HG02943 (cell line): Measurements from ENCODE around the gene SNUPN.
A peak's percentile ranks its signal among the peaks of the same experiment; 100 is the strongest.

Source experiments
- ATAC-seq: cut with Tn5 transposase; IDR thresholded peaks from one replicate; pipeline ENCODE4 v1.9.1; 2021; ENCODE audit warnings: mild to moderate bottlenecking, low read depth, moderate library complexity; ENCODE audit not compliant: unreplicated experiment

Gene SNUPN

GRCh38 chr15:75625542-75626347, at the start of gene SNUPN:
Gene SNUPN (minus strand): TSS chr15:75625725. CDS start chr15:75621051, 4,674 bp downstream.
- peak; percentile 79 for ATAC-seq

DNA sequence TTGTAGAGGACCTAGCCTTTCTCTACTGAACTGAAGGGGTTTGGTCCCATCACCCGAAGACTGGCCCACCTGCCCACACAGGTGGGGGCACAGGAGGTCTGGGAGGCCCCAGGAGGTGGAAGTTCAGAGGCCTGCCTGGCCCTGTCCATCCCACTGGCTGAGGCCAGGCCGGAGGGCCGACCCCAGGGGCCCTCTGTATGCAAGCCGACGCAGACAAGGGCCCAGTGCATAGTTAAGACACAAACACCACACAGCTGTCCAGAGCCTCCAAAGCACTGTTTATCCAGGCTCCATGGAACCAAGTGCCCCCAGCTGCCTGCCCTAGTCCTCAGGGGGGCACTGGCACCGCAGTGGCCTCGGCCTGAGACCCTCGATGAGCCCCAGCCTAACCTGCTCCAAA, 48.8 kb upstream of the SNUPN start:
- no peak for ATAC-seq

- no peak for ATAC-seq
Observed at GRCh38 chr15:75673426-75674235, 48.1 kb upstream of the SNUPN start.

DNA sequence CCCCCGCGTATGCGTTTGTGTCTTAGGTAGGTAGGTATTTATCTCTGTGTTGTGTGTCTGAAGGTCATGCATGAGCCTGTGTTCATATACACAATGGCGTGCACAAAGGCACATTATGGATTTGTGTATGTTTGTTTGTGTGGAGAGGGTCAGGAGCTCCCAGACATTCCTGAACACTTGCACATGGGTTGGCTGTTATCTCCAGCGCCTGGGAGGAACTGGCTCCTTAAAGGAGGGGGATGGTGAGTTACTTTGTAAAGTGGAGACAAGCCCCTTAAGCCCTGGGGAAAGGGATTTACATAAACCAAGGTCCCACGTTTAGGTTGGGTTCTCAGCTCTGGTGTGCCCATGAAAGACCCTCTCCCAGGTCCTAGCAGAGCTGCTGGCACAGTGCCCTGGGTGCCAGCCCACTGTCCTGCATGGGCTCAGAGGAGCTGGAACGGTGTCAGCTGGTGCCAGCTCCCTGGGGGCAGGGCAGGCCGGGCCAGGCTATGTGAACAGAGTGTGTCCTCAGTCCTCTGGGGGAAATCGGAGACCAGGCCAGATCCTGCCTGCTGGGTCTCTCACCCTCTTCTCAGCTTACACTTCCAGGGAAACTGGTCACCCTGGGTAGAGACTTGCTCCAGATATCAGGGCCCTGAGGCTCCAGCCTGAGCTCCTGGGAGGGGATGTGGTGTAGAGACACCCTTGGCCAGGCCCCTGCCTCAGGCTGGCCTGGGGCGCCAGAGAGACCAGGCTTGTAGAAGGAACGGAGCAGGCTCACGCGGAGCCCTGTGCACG, 47.3 kb upstream of the SNUPN start:
- no peak for ATAC-seq

- ATAC-seq, result no peak
Observed at GRCh38 chr15:75671730-75672602, 46.4 kb upstream of the SNUPN start.

DNA sequence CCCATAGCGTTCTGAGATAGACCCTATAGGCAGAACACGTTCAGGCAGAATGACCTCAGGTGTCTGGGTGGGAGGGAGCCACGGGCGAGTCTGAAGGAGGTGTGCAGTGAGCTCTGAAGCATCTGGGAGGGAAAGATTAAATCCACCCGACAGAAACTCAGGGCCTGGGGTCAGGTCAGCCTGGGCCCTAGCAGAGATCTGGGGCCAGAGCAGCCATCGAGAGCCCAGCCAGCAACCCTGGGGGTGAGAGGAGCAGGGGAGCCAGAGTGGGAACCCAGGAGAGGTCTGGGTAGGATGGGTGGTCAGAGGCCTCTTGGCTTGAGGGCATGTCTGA, 44.3 kb upstream of the SNUPN start:
- ATAC-seq, result no peak

- ATAC-seq, result no peak
Observed at GRCh38 chr15:75669191-75669878, 43.8 kb upstream of the SNUPN start.

DNA sequence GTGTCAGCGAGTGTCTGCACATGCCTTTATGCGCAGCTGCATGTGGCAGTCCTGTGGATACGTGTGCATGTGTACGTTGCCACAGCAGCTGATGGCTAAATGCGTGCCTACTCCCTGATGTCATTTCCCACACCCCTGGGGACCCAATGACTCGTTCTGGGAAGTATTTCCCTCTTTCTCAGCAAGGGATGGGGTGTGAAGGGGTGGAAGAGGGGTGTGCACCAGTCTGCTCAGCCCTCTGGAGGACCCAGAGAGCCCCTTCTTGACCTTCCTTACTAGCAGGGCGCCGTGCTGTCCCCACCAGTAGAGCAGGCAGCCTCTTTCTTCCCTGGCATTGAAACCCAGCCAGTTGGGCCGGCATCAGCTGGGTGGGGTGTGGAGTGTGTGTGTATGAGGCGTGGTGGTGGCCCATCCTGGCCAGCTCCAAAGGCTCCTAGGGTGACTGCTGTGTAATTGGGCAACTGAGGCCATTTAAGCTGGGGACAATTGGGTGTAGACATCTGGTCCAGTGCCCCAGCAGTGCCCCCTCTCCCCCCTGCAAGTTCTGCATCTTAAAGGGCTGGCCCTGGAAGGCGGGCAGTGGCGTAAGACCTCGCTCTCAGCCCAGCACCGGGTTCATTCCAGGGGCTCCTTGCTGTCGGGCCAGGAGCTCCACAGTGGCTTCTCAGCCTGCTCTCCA, 41.4 kb upstream of the SNUPN start:
- ATAC-seq, result no peak

DNA sequence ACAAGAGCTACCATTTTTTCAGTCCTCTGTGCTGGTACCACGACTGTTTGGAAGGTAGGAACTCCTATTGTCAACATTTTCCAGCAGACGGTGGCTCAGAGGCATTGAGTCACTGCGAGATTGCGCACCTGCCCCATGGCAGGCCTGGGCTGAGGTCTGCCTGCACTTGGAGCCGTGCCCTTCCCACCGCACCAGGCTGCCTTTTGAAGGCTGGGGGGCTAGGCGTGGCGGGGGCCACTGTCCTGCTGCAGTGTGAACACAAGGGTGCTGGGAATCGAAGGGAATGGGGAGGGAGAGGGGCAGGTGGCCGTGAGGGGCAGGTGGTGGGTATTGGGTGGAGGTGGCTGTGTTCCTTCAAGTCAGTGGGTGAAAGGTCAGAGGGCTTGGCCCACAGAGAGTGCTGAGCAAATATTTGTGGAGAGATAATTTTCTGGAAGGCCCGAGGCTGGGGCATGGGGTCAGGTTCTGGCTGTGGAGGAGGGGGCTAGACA, 38.5 kb upstream of the SNUPN start:
- no peak for ATAC-seq

DNA sequence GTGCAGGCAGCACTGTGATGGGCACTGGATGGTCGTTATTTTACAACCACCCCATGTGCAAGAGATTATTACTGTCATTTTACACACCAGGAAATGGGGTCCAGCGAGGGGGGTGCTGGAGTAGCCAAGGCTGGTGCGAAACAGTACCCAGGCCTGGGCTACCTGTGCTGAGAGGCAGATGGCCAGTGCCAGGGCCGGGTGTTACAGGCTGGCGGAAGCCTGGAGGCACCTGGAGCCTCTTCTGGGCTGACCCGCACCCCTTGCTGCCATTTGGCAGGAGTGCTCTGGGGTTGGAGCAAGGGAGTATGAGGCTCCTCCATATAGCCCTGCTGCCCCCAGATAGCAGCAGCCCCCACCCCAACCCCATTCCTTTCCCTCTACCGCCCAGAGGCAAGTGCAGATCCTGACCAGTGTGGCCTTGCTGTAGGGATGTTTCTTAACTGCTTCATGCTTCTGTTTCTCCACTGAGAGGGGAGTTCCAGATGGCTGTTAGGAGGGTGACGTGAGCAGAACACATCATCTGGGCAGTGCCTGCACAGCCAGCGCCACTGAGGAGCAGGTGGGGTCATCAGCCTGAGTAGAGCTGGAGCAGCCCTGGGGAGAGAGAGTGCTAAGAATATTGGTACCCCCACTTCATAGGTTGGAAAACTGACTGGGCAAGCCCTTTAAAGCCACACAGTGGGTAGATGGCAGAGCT, 37.4 kb upstream of the SNUPN start:
- ATAC-seq, result no peak

DNA sequence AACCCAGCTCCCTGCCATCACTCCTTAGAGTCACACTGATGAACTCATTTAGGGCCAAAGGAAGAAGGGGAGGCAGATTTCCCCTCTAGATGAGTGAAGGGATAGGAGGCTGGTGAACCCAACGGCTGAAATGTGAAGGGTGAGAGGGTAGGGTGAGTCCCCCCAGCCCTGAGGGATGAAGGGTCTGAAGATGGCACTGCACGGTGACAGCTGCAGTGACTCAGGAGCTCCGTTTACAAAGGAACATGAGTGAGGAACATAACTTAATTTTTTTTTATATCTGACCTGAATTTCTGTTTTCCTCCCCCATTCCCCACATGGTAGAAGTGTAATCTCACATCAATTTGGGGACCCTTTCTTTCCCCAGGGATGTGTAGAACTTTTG, 36.2 kb upstream of the SNUPN start:
- no peak for ATAC-seq

DNA sequence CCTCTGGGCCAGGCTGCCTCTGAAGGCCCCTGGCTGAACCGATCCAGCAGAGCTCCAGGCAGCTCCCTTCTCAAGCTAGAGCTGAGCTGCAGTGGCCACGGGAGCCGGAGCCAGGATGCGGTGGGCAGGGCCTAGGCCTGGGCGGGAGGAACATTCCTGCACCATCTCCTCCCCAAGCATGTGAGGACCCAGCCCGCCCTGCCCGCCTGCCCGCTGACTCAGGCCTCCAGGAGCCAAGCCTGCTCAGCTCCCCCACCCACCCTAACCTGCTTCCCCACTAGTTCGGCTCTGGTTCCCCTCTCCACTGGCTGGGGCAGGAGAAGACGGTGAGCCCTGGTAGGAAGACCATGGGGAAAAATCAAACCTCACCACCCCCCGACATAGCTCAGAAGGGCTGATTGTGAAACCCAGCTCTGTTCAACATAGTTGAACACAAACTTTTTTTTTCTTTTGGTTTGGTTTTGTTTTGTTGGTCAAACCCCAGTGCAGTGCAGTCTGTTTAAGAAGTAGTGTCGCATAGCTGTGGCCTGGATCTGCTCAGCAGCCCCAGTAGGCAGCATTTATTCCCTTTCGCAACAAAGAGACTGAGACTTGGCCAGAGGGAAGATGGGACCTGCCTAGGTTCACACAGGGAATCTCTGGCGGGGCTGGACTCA, 35.7 kb upstream of the SNUPN start:
- ATAC-seq, result no peak

DNA sequence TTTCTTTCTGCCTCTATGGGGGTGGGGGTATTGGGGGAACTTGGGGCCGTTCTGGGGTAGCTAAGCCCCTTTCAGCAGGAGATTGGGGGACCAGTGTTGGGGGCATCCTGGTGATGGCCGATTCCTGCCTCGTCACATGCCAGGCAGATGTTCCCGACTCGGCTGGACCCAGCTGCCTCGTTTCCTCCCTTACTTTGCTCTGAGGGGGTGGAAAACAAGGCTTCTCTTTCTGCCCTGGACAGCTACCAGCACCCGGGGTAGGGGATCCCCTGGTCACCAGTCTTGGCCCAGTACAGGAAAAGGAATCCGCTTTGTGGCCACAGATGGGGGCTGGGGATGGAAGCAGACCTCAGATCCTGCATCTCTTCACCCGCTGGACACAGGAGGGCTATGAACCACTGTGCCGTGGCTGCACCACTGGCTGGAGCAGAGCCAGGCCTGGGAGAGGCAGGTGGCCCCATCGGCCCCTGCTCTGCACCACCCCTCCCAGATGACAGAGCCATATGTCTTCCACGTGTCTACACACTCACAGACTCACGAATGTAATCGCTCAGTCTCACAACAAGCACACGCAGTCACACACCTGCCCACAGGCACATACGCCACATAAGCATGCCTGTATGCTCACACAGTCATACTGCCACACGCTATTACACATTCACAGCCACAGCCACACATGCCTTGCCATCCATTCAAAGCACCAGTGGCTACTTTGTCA, 34.6 kb upstream of the SNUPN start:
- no peak for ATAC-seq

- ATAC-seq, result no peak
Observed at GRCh38 chr15:75659141-75659771, 33.7 kb upstream of the SNUPN start.

- ATAC-seq, result no peak
Observed at GRCh38 chr15:75656813-75657212, 31.3 kb upstream of the SNUPN start.

DNA sequence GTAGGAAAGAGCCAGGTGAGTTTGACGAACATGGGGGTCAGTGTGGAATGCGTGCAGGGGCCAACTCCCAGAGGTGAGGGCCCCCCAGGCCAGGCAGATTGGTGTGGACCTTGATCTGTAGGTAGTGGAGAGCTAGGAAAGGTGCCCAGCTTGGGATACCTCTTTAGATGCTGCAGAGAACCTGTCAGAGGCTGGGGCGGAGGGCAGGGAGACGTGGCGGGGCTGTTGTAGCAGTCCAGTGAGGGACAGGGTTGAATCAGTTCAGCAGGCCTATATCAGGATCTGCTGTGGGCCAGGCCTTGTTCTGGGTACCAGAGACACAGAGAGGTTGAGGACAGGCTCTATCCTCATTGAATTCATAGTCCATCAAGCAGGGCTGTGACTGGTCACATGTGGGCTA, 30.8 kb upstream of the SNUPN start:
- no peak for ATAC-seq

DNA sequence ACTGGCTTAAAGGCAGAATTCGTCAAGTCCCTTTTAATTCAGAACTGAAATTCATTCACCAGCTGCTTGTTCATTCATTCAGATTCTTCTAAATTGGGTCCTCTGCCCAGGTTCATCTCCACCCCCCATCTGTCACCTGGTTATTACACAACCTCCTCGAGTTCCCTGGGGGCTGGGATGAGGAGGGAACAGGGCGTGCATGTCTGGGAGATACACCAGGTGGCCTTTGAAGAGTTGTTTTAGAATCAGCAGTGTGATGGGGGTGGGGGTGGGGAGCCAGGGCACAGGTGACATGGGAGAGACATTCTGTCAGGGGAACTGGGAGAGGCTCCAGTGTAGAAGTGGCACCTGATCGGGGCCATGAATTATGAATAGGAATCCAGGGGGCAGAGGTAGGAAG, 30.4 kb upstream of the SNUPN start:
- ATAC-seq, result no peak
